ENCODE data around the gene RNF13. TPM values are rescaled to one million over a fixed set of nuclear protein-coding genes. Genes with fewer than 3 reads are reported as not detected.

RNF13 gene
- total and polyA plus RNA-seq, 2 donors (not counting 1 experiment from before 2014, with no cell fraction given): 38.0 to 86.5 TPM

GRCh38 chr3:149771652-149772271 is 41.3 kb upstream of the RNF13 start:
- H3K27me3 ChIP-seq (replicated peaks in 1 of 4; ENCODE audit: control extremely low read depth in 1 of 4, control insufficient read depth in 3 of 4, insufficient read depth in 4 of 4, low read length in 3 of 4): no peaks in the 10 kb centered on the region
- ATAC-seq (ENCODE audit: low read depth): peak; percentile 51
- no peaks in the 10 kb centered on the region for H3K4me1 ChIP-seq (ENCODE audit: control insufficient read depth in 2 of 2, insufficient read depth in 2 of 2, low read length in 2 of 2)
- no peak overlapping the region for H3K4me2 ChIP-seq (replicated peaks; ENCODE audit: low read depth, low read length, poor library complexity, severe bottlenecking)
- ChIA-PET POLR2A (no interaction called here), CTCF (interaction anchor here (0.6 to 17.2 kb wide), 22 partner anchors 9 to 1582 kb away, joined by 3 to 307 read pairs (median 5); partner anchors contain the start of genes ANKUB1 and COMMD2)
- Mint-ChIP-seq H3K27me3 (peaks cover 15% of the 10 kb centered on the region), H3K9me3 (ENCODE audit: insufficient read depth) (no peaks in the 10 kb centered on the region), H3K4me3 (no peak overlapping the region), H3K27ac (no peak overlapping the region), H3K4me1 (no peaks in the 10 kb centered on the region)
- H4K20me1 ChIP-seq (ENCODE audit: control insufficient read depth, insufficient read depth, low read length, poor library complexity, severe bottlenecking): no peaks in the 10 kb centered on the region
- H3K27ac ChIP-seq (ENCODE audit: low read length in 2 of 2): no peak overlapping the region
- intact Hi-C loops (cut with micrococcal nuclease): loop anchor here (1.0 kb wide), 1 partner anchor 37 kb away; no protein-coding TSS in a partner anchor
- H3K9ac ChIP-seq (ENCODE audit: low read length): no peak overlapping the region
- no peaks in the 10 kb centered on the region for H3K79me2 ChIP-seq (ENCODE audit: control insufficient read depth, insufficient read depth, low read length)
- WGBS (ENCODE audit: insufficient coverage): 69% methylated on average over 5 of the region's 8 CpGs
- H2AFZ ChIP-seq (ENCODE audit: insufficient read depth, low read depth, low read length, poor library complexity, severe bottlenecking): no peak overlapping the region
- no peaks in the 10 kb centered on the region for H3K36me3 ChIP-seq (replicated peaks in 1 of 2; ENCODE audit: control extremely low read depth in 1 of 2, control insufficient read depth in 1 of 2, extremely low read depth in 1 of 2, insufficient read depth in 2 of 2, low read length in 1 of 2)
- no peaks in the 10 kb centered on the region for H3K9me3 ChIP-seq (ENCODE audit: control extremely low read depth in 1 of 3, control insufficient read depth in 2 of 3, insufficient read depth in 1 of 3, low read length in 2 of 3)
- TF ChIP-seq, protein P1, sequence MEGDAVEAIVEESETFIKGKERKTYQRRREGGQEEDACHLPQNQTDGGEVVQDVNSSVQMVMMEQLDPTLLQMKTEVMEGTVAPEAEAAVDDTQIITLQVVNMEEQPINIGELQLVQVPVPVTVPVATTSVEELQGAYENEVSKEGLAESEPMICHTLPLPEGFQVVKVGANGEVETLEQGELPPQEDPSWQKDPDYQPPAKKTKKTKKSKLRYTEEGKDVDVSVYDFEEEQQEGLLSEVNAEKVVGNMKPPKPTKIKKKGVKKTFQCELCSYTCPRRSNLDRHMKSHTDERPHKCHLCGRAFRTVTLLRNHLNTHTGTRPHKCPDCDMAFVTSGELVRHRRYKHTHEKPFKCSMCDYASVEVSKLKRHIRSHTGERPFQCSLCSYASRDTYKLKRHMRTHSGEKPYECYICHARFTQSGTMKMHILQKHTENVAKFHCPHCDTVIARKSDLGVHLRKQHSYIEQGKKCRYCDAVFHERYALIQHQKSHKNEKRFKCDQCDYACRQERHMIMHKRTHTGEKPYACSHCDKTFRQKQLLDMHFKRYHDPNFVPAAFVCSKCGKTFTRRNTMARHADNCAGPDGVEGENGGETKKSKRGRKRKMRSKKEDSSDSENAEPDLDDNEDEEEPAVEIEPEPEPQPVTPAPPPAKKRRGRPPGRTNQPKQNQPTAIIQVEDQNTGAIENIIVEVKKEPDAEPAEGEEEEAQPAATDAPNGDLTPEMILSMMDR (IDR thresholded peaks at IDR 0.05): peak; percentile 75
- TF ChIP-seq EZH2 (IDR thresholded peaks at IDR 0.05; ENCODE audit: borderline replicate concordance, insufficient read depth, low read depth, low read length, poor library complexity, severe bottlenecking): no peak
- H3K4me3 ChIP-seq (ENCODE audit: control extremely low read depth in 1 of 5, extremely low read depth in 1 of 5, insufficient read depth in 1 of 5, low read depth in 2 of 5, low read length in 4 of 5): no peak overlapping the region
- DNase-seq: peak; percentile 48

- intact Hi-C loops (cut with micrococcal nuclease): no loop called here
- Histone ChIP-seq H3K36me3 (replicated peaks in 1 of 2; ENCODE audit: control extremely low read depth in 1 of 2, control insufficient read depth in 1 of 2, extremely low read depth in 1 of 2, insufficient read depth in 2 of 2, low read length in 1 of 2) (no peaks in the 10 kb centered on the region), H3K27me3 (replicated peaks in 1 of 4; ENCODE audit: control extremely low read depth in 1 of 4, control insufficient read depth in 3 of 4, insufficient read depth in 4 of 4, low read length in 3 of 4) (no peaks in the 10 kb centered on the region), H3K79me2 (ENCODE audit: control insufficient read depth, insufficient read depth, low read length) (no peaks in the 10 kb centered on the region), H3K27ac (ENCODE audit: low read length in 2 of 2) (no peak overlapping the region), H3K4me3 (ENCODE audit: control extremely low read depth in 1 of 5, extremely low read depth in 1 of 5, insufficient read depth in 1 of 5, low read depth in 2 of 5, low read length in 4 of 5) (no peak overlapping the region), H3K9ac (ENCODE audit: low read length) (no peak overlapping the region), H2AFZ (ENCODE audit: insufficient read depth, low read depth, low read length, poor library complexity, severe bottlenecking) (no peak overlapping the region), H3K9me3 (ENCODE audit: control extremely low read depth in 1 of 3, control insufficient read depth in 2 of 3, insufficient read depth in 1 of 3, low read length in 2 of 3) (no peaks in the 10 kb centered on the region), H3K4me1 (ENCODE audit: control insufficient read depth in 2 of 2, insufficient read depth in 2 of 2, low read length in 2 of 2) (no peaks in the 10 kb centered on the region), H4K20me1 (ENCODE audit: control insufficient read depth, insufficient read depth, low read length, poor library complexity, severe bottlenecking) (no peaks in the 10 kb centered on the region), H3K4me2 (replicated peaks; ENCODE audit: low read depth, low read length, poor library complexity, severe bottlenecking) (no peak overlapping the region)
- Mint-ChIP-seq H3K4me3 (no peak overlapping the region), H3K27ac (no peak overlapping the region), H3K27me3 (peaks cover 17% of the 10 kb centered on the region), H3K4me1 (no peaks in the 10 kb centered on the region), H3K9me3 (ENCODE audit: insufficient read depth) (no peaks in the 10 kb centered on the region)
- ATAC-seq (ENCODE audit: low read depth): no peak
- POLR2A ChIA-PET: no interaction called here
- CTCF ChIA-PET: interaction anchor here (0.7 to 17.2 kb wide), 6 partner anchors 10 to 795 kb away, joined by 3 to 307 read pairs (median 6); no protein-coding TSS in a partner anchor
- TF ChIP-seq, protein P1 (IDR thresholded peaks at IDR 0.05): no peak
- TF ChIP-seq EZH2 (IDR thresholded peaks at IDR 0.05; ENCODE audit: borderline replicate concordance, insufficient read depth, low read depth, low read length, poor library complexity, severe bottlenecking): no peak
- DNase-seq: no peak
- WGBS (ENCODE audit: insufficient coverage): no CpG with 5 or more reads among the region's 2 CpGs
Measured at GRCh38 chr3:149772861-149773260, 40.2 kb upstream of the RNF13 start.
